Measurements from ENCODE around the gene CRYAA.

CRYAA gene

GRCh38 chr21:43203591-43203990, 34.8 kb downstream of the CRYAA start:
- H3K4me3 ChIP-seq (ENCODE audit: low read length) = no peak overlapping the region
- DNase-seq (ENCODE audit: low read depth) = no peak
- TF ChIP-seq CTCF (IDR thresholded peaks at IDR 0.05; ENCODE audit: insufficient read depth, low read depth, low read length, missing control alignments) = no peak

GRCh38 chr21:43204638-43205037, 35.8 kb downstream of the CRYAA start:
- DNase-seq (ENCODE audit: low read depth) = no peak
- H3K4me3 ChIP-seq (ENCODE audit: low read length) = no peak overlapping the region
- TF ChIP-seq CTCF (IDR thresholded peaks at IDR 0.05; ENCODE audit: insufficient read depth, low read depth, low read length, missing control alignments) = no peak

- no peak for DNase-seq (ENCODE audit: low read depth)
- no peak overlapping the region for H3K4me3 ChIP-seq (ENCODE audit: low read length)
- TF ChIP-seq CTCF (IDR thresholded peaks at IDR 0.05; ENCODE audit: insufficient read depth, low read depth, low read length, missing control alignments) = no peak
These were observed 37.6 kb downstream of the CRYAA start for GRCh38 chr21:43206231-43207042.

- TF ChIP-seq CTCF (IDR thresholded peaks at IDR 0.05; ENCODE audit: insufficient read depth, low read depth, low read length, missing control alignments) = no peak
- H3K4me3 ChIP-seq (ENCODE audit: low read length) = no peak overlapping the region
- no peak for DNase-seq (ENCODE audit: low read depth)
These were observed 38.2 kb downstream of the CRYAA start for GRCh38 chr21:43207043-43207315.

- TF ChIP-seq CTCF (IDR thresholded peaks at IDR 0.05; ENCODE audit: insufficient read depth, low read depth, low read length, missing control alignments) = no peak
- H3K4me3 ChIP-seq (ENCODE audit: low read length) = no peak overlapping the region
- no peak for DNase-seq (ENCODE audit: low read depth)
These were observed 39.1 kb downstream of the CRYAA start for GRCh38 chr21:43207868-43208267.

- DNase-seq (ENCODE audit: low read depth) = no peak
- no peak overlapping the region for H3K4me3 ChIP-seq (ENCODE audit: low read length)
- TF ChIP-seq CTCF (IDR thresholded peaks at IDR 0.05; ENCODE audit: insufficient read depth, low read depth, low read length, missing control alignments) = no peak
These were observed 39.9 kb downstream of the CRYAA start for GRCh38 chr21:43208561-43209332.
